Measurements from ENCODE around the gene FBXO47. TPM values are rescaled to one million over a fixed set of nuclear protein-coding genes. Genes with fewer than 3 reads are reported as not detected.

The FBXO47 gene
- total RNA-seq, 4 donors from 2014 or later = not detected

- H3K9me3 ChIP-seq = no peaks in the 10 kb centered on the region
- DNase-seq (ENCODE audit: low spot score in 2 of 2) = no peak
- no peaks in the 10 kb centered on the region for H3K27me3 ChIP-seq
- H3K4me3 ChIP-seq = no peak overlapping the region
- H3K36me3 ChIP-seq = peaks cover 25% of the 10 kb centered on the region
- H3K27ac ChIP-seq = peak overlapping the region; percentile 11
- 51% methylated on average over 3 of the region's 6 CpGs for WGBS
- peaks cover 23% of the 10 kb centered on the region for H3K4me1 ChIP-seq
- TF ChIP-seq EP300 (IDR thresholded peaks at IDR 0.05) (no peak), POLR2AphosphoS5 (IDR thresholded peaks at IDR 0.05) (no peak), CTCF (IDR thresholded peaks at IDR 0.05) (no peak), POLR2A (IDR thresholded peaks at IDR 0.05) (no peak)
Measured at GRCh38 chr17:38922538-38923297, 44.5 kb downstream of the FBXO47 start.

- no peaks in the 10 kb centered on the region for H3K27me3 ChIP-seq
- peaks cover 33% of the 10 kb centered on the region for H3K36me3 ChIP-seq
- H3K27ac ChIP-seq = no peak overlapping the region
- peaks cover 23% of the 10 kb centered on the region for H3K4me1 ChIP-seq
- DNase-seq (ENCODE audit: low spot score in 2 of 2) = no peak
- no peaks in the 10 kb centered on the region for H3K9me3 ChIP-seq
- no peak for TF ChIP-seq POLR2A (IDR thresholded peaks at IDR 0.05)
- no peak for TF ChIP-seq EP300 (IDR thresholded peaks at IDR 0.05)
- TF ChIP-seq CTCF (IDR thresholded peaks at IDR 0.05) = no peak
- TF ChIP-seq POLR2AphosphoS5 (IDR thresholded peaks at IDR 0.05) = no peak
- no peak overlapping the region for H3K4me3 ChIP-seq
- WGBS = 68% methylated on average over 9 of the region's 13 CpGs
Measured at GRCh38 chr17:38921756-38922411, 45.3 kb downstream of the FBXO47 start.

- TF ChIP-seq EP300 (IDR thresholded peaks at IDR 0.05) (no peak), CTCF (IDR thresholded peaks at IDR 0.05) (no peak), POLR2AphosphoS5 (IDR thresholded peaks at IDR 0.05) (no peak), POLR2A (IDR thresholded peaks at IDR 0.05) (no peak)
- no peak overlapping the region for H3K27ac ChIP-seq
- no peaks in the 10 kb centered on the region for H3K27me3 ChIP-seq
- peaks cover 30% of the 10 kb centered on the region for H3K4me1 ChIP-seq
- H3K36me3 ChIP-seq = peaks cover 45% of the 10 kb centered on the region
- H3K9me3 ChIP-seq = no peaks in the 10 kb centered on the region
- H3K4me3 ChIP-seq = no peak overlapping the region
- 65% methylated on average over 8 of the region's 9 CpGs for WGBS
- DNase-seq (ENCODE audit: low spot score in 2 of 2) = no peak
Measured at GRCh38 chr17:38920374-38921291, 46.6 kb downstream of the FBXO47 start.

GRCh38 chr17:38919316-38920078 is 47.7 kb downstream of the FBXO47 start:
- no peak for DNase-seq (ENCODE audit: low spot score in 2 of 2)
- TF ChIP-seq POLR2AphosphoS5 (IDR thresholded peaks at IDR 0.05) (no peak), POLR2A (IDR thresholded peaks at IDR 0.05) (no peak), CTCF (IDR thresholded peaks at IDR 0.05) (no peak), EP300 (IDR thresholded peaks at IDR 0.05) (no peak)
- Histone ChIP-seq H3K9me3 (no peaks in the 10 kb centered on the region), H3K4me1 (peaks cover 36% of the 10 kb centered on the region), H3K4me3 (no peak overlapping the region), H3K27ac (no peak overlapping the region), H3K27me3 (no peaks in the 10 kb centered on the region), H3K36me3 (peaks cover 57% of the 10 kb centered on the region)
- WGBS = 91% methylated on average over 14 of the region's 16 CpGs
